CD4-positive, alpha-beta T cell treated with Interleukin-1 beta for 1 hour (primary cell): ENCODE measurements around the gene ATAD3C.
A peak's percentile ranks its signal among the peaks of the same experiment; 100 is the strongest.
"Not testable (repeated sequence)": the region's sequence is repeated elsewhere in the genome, so short reads cannot be mapped to it uniquely, and the experiment has no call there.

Source experiments
- DNase-seq, 2 donors: peaks; one replicate each; pipeline ENCODE4 v3.0.0-alpha.2; 2020 to 2022

ATAD3C gene

GRCh38 chr1:1479547-1480487 is 30.3 kb downstream of the ATAD3C start:
- no peak for DNase-seq

GRCh38 chr1:1480488-1480867 is 31.0 kb downstream of the ATAD3C start:
- DNase-seq: not testable (repeated sequence)

- not testable (repeated sequence) for DNase-seq
Measured at GRCh38 chr1:1481811-1482210, 32.3 kb downstream of the ATAD3C start.

GRCh38 chr1:1482856-1483255 is 33.4 kb downstream of the ATAD3C start:
- no peak for DNase-seq

GRCh38 chr1:1483714-1484113 is 34.2 kb downstream of the ATAD3C start:
- no peak for DNase-seq

- not testable (repeated sequence) for DNase-seq
Measured at GRCh38 chr1:1484976-1485750, 35.7 kb downstream of the ATAD3C start.

GRCh38 chr1:1485755-1486317 is 36.3 kb downstream of the ATAD3C start:
- not testable (repeated sequence) for DNase-seq

- DNase-seq: no peak
Measured at GRCh38 chr1:1487701-1488100, 38.2 kb downstream of the ATAD3C start.

- no peak for DNase-seq
Measured at GRCh38 chr1:1489231-1489630, 39.7 kb downstream of the ATAD3C start.

GRCh38 chr1:1489861-1490260 is 40.4 kb downstream of the ATAD3C start:
- no peak for DNase-seq

GRCh38 chr1:1490633-1491230 is 41.2 kb downstream of the ATAD3C start:
- no peak for DNase-seq

GRCh38 chr1:1491601-1492000 is 42.1 kb downstream of the ATAD3C start:
- DNase-seq: no peak

- DNase-seq: not testable (repeated sequence)
Measured at GRCh38 chr1:1494311-1494710, 44.8 kb downstream of the ATAD3C start.

GRCh38 chr1:1495461-1495975 is 46.0 kb downstream of the ATAD3C start:
- DNase-seq: not testable (repeated sequence)

GRCh38 chr1:1504777-1505365 is 55.4 kb downstream of the ATAD3C start:
- DNase-seq: peak; percentile 80 to 84

- DNase-seq: peak; percentile 42 to 66
Measured at GRCh38 chr1:1505366-1505798, 55.9 kb downstream of the ATAD3C start.

GRCh38 chr1:1505801-1506200 is 56.3 kb downstream of the ATAD3C start:
- DNase-seq: not testable (repeated sequence)

GRCh38 chr1:1507305-1507704 is 57.8 kb downstream of the ATAD3C start:
- DNase-seq: no peak

GRCh38 chr1:1508775-1509464 is 59.4 kb downstream of the ATAD3C start:
- not testable (repeated sequence) for DNase-seq

- not testable (repeated sequence) for DNase-seq
Measured at GRCh38 chr1:1509465-1509850, 60.0 kb downstream of the ATAD3C start.

GRCh38 chr1:1510912-1511532 is 61.5 kb downstream of the ATAD3C start:
- no peak for DNase-seq
